OCI-M2 (cell line): ENCODE measurements around the gene WDR33.

Experiments
- DNase-seq: peaks from one replicate; lab custom pipeline; 2025; ENCODE audit not compliant: unreplicated experiment; lab: John Stamatoyannopoulos, UW

Gene WDR33

DNA sequence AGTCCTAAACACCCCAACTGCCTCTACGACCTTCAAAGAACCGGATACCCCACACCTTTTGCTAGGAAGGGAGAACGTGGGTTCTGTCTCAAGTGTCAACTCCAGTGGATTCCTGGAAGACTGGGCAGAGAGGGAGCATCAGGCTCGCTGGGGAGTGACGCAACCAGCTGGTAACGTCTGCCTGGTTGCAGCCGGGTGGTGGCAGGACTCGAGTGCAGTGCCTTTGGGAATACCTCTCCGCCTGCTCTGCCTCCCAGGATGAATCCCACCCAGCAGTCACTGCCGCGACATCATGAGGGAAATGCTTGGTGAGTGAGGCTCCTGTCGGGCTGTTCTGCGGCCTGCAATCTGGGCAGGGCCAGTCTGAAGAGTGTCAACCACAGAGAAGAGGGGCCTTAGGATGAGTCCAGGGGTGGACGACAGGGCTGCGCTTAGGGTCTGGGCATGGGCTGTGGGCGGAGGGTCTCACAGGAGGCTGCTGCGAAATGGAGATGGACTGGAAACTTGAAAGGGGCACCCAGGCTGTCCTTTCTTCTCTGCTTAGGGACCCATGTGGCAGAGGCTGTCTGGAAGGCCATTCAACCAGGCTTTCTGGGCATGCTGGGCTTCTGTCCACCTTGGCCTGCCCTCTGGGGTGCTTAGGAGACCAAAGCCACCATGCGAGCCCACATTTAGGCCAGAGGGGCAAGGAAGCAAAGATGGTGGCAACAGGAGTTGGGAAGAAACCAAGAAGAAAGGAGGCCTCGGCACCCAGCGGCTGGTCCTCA lies 152.1 kb downstream of the WDR33 start:
- DNase-seq: no peak

DNA sequence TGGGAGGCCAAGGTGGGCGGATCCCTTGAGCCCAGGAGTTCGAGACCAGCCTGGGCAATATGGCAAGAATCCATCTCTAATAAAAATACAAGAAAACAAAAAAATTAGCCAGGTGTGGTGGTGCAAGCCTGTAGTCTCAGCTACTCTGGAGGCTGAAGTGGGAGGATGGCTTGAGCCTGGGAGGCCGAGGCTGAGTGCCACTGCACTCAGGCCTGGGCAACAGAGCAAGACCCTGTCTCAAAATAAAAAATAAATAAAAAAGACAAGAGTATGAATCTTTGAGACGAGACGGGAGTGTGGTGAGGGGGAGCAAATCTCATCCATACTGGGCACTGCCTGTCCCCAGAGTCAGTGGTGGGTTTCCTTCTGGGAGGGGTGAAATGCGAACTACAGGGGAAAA lies 152.8 kb downstream of the WDR33 start:
- DNase-seq: no peak

DNA sequence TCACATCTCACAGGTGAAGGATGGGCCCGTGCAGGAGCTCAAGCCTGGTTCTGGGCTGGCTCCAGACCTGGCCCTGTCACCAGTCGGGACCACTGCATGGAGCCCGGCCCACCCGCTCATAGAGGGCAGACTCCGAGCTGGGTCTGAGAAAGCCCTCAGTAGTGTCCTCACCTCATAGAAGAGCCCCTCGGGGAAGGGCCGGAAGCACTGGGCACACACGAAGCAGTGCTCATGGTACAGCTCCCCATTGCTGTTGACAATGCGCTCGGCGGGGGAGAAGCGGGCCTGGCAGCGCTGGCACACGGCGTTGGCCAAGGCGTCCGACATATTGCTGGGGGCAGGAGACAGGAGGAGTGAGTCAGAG lies 153.8 kb downstream of the WDR33 start:
- DNase-seq: no peak

DNA sequence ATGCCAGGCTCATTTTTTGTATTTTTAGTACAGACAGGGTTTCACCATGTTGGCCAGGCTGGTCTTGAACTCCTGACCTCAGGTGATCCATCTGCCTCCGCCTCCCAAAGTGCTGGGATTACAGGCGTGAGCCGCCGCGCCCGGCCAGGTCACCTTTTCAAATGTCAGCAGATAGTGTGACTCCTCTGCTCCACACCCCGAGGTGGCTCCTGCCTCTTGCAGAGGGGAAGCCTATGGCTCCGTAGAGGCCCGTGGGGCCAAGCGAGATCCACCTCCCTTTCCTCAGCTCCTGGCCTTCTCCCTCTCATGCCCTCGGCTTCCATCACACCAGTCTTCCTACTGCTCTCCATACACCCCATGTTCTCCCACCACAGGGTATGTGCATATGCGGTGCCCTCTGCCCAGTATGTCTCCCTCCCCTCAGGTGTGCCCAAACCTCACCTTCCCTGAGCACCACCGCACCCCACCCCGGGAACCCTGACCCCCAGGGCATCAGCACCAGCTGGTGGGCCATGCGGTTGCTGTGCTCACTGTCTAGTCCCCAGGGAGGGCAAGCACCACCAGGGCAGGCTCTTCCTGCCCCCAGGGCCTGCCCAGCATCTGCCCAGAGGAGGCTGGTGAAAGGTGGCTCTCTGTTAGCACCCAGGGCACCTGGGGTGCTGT lies 154.3 kb downstream of the WDR33 start:
- DNase-seq: no peak

DNA sequence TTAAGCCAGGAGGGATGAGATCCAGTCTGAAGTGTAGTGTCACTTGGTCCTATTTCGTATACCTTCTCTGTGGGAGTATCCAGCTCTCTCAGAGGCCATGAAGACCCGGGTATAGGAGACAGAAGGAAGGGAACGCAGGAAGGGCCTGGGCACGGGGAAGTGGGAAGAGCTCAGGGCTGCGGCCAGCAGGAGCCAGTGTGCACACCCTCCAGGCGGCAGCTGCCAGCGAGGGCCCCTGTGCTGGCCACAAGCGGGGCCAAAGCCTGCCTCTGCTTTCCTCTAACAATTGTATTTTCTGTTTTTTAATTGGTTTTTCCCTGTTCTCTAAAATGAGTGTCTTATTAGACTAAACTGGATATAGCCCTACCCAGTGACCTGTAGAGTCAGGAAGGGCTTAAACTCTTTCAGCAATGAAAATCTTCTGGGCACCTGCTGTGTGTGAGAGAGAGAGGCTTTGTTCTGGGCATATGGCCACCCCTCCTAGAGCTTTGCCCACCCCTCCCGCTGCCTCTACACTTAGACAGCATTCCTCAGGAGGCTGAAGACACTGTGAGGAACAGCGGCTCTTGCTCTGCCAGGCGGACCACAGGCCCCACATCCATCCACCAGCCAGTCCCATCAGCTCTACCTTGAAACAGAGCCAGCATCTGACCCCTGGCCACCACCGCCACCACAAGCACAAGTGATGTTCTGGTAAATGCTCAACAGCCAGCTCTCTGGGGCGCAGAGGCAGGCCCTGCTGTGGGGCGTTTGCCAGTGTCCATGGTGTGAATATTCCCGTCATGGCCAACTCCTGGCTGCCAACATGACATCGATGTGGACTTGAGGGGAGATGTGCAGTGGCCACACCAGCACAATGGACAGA lies 155.5 kb downstream of the WDR33 start:
- no peak for DNase-seq

DNA sequence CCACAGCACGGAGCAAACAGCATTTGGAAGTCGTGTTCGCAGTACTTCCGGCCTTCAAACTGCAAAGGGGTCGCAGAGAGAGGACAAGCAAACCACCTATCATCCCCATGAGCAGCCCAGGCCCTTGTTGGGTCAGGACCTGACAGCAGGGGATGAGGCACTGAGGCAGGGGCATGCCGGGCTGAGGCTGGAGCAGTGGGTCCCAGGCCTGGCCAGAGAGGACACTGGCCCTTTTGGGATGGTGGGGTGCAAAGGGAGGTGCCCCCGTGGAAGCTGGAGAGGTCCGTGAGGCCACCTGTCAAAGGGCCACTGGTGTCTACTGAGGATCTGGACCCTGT lies 156.2 kb downstream of the WDR33 start:
- DNase-seq: no peak

DNA sequence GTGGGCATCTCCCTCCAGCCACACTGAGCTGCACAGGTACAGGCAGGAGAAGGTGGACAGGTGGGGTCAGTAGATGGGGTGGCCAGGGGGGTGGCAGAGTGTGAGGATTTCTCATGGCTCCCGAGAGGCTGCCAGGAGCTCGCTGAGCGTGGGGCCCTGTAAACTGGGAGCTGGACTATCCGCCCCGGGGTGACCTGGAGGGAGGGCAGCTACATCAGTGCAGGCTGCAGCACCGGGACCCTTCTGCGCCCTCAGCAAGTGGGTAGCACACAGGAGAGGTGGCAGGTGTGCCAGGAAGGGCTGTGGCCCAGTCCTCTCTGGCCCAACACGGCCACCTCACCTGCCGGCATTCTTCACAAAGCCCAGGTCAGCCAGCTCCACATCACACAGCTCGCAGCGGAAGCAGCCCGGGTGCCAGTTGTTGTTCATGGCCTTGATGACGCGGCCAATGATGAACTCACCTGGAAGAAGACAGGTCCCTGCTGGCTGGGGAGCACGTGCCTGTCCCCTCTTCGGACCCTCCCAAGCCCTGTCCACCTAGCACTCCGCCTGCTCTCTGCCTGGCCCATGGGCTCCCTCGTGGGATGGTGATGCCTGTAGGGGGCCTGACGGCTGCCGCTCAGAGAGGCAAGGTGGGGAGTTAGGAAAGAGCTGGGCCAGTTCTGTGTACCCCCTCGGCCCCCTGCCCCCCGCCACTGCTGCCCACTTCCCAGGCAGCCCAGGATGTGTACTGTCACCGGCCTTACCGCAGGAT lies 156.7 kb downstream of the WDR33 start:
- DNase-seq: no peak

DNA sequence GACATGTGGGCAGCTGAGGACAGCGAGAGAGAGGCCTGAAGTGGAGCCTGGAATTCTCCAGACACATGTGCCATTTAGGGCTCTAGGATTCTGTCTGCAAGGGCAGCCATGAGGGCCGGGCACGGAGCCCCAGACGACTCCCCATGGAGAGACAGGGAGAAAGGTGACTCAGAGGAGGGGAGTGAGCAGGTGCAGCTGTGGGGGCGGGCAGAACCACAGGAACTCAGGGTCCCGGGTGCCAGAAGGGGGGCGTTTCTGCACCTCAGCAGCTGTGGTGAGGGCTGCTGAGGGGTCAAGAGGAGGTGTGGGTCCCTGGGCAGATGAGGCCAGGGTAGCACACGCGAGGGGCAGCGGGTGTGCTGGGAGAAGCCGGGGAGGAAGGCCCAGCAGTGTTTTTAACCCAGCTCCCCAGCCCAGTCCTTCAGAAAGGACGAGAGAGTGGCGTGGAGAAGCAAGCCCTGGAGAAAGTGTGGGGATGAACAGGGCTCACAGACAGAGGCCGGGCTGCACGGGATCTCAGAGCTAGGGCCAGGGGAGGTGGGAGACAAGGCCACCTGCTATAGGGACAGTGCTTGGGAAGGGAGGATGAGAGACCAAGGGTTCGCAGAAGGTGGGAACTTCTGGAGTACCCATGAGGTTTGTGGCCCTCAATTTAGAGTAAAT lies 157.4 kb downstream of the WDR33 start:
- no peak for DNase-seq

DNA sequence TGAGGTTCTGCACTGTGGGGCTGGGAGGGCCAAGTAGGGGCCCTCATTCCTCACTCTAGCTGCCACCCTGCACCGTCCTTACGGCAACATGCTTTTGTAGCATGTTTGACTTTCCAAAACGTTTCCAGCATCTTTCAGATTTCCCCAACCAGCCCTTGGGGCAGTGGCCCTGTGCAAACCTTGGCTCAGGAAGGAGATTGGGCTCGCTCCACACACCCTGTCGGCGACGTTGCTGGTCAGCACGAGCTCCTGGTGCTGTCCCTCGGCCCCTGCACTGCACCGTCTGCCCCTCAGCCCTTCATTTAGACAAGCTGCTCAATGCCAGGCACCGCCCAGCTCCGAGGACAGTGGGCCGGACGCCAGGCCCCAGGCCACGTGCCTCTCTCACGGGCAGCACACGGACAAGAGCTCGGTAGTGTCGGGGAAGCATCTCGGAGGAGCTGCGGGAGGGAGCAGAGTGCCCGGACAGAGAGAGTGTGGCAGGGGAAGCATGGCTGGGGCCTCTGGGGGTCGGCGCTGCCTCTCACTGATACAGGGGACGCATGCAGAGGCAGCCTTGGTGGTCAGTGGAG lies 158.1 kb downstream of the WDR33 start:
- DNase-seq: no peak

DNA sequence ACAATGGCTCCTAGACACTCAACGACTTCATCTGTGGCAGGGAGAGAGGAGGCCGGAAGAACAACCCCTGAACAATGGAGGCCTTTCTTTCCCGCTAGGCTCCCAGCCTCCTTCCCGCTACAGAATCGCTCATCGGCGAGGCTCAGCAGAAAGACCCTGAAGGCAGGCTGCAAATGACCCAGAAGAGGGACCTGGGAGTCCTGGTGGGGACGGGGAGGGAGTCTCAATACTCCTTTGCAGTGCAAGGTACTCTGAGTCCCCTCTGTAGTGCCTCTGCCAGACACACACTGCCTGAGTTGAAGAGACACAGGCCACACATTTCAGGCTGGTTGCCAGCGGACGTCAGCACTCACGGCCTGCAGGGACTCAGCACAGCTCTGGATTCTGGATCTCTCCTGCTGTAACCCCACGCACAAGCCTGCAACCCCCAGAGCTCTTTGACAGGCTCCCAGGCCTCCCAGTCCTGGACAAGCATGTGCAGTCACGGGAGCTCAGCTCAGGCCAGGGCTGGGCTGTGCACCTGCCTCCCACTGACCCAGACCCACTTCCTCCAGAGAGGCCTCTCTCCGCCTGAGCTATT lies 158.9 kb downstream of the WDR33 start:
- DNase-seq: no peak

DNA sequence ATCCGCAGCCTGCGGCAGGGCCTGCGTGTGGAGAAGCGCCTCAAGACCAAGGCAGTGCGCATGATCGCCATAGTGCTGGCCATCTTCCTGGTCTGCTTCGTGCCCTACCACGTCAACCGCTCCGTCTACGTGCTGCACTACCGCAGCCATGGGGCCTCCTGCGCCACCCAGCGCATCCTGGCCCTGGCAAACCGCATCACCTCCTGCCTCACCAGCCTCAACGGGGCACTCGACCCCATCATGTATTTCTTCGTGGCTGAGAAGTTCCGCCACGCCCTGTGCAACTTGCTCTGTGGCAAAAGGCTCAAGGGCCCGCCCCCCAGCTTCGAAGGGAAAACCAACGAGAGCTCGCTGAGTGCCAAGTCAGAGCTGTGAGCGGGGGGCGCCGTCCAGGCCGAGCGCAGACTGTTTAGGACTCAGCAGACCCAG lies 159.6 kb downstream of the WDR33 start:
- no peak for DNase-seq
